Neural progenitor cell (in vitro differentiated cells): ENCODE measurements around the gene LPP. TPM values are rescaled to one million over a fixed set of nuclear protein-coding genes. Genes with fewer than 3 reads are reported as not detected.

Source experiments
- DNase-seq: peaks from one replicate; pipeline ENCODE4 v3.0.0-alpha.2; 2016; ENCODE audit warnings: low spot score
- H2AFZ ChIP-seq: fragments of 200-600 bp; sonication (generic); replicated peaks from 2 replicates; pipeline ENCODE4 v1.6.1; 2016; ENCODE audit warnings: antibody characterized with exemption
- H3F3A ChIP-seq: fragments of 200-600 bp; sonication (generic); 2 replicates; pipeline ENCODE4 v1.6.1; 2016; ENCODE audit warnings: antibody characterized with exemption, low read depth
- H3K27ac ChIP-seq: fragments of 200-600 bp; sonication (generic); 2 replicates; pipeline ENCODE4 v1.5.1; 2016; ENCODE audit warnings: mild to moderate bottlenecking
- H3K27me3 ChIP-seq: fragments of 200-600 bp; sonication (generic); 2 replicates; pipeline ENCODE4 v1.6.1; 2016; ENCODE audit warnings: mild to moderate bottlenecking, moderate library complexity
- H3K36me3 ChIP-seq: fragments of 200-600 bp; sonication (generic); 2 replicates; pipeline ENCODE4 v1.5.1; 2016
- H3K4me1 ChIP-seq: fragments of 200-600 bp; sonication (generic); 2 replicates; pipeline ENCODE4 v1.6.1; 2016; ENCODE audit warnings: mixed run types
- H3K4me2 ChIP-seq: fragments of 200-600 bp; sonication (generic); 2 replicates; pipeline ENCODE4 v1.6.1; 2016
- H3K4me3 ChIP-seq: fragments of 200-600 bp; sonication (generic); 2 replicates; pipeline ENCODE4 v1.5.1; 2016
- H3K79me2 ChIP-seq: fragments of 200-600 bp; sonication (generic); 2 replicates; pipeline ENCODE4 v1.6.1; 2016; ENCODE audit warnings: low read depth
- H3K9ac ChIP-seq: fragments of 200-600 bp; sonication (generic); 2 replicates; pipeline ENCODE4 v1.6.1; 2016
- H3K9me3 ChIP-seq: fragments of 200-600 bp; sonication (generic); 2 replicates; pipeline ENCODE4 v1.5.1; 2016; ENCODE audit warnings: low read depth
- H4K20me1 ChIP-seq: fragments of 200-600 bp; sonication (generic); 2 replicates; pipeline ENCODE4 v1.6.1; 2016; ENCODE audit warnings: low read depth
- H3K27ac Mint-ChIP-seq: 3 replicates; pipeline ENCODE4 v1.8.0; 2021; ENCODE audit warnings: mixed read lengths
- H3K27me3 Mint-ChIP-seq: 2 replicates; pipeline ENCODE4 v1.8.0; 2022; ENCODE audit warnings: low read depth, mild to moderate bottlenecking, inconsistent platforms, moderate library complexity, mixed read lengths; ENCODE audit not compliant: insufficient read depth
- H3K36me3 Mint-ChIP-seq: 3 replicates; pipeline ENCODE4 v1.8.0; 2021; ENCODE audit warnings: mixed read lengths
- H3K4me1 Mint-ChIP-seq: 3 replicates; pipeline ENCODE4 v1.8.0; 2021; ENCODE audit warnings: mixed read lengths
- H3K4me3 Mint-ChIP-seq: 3 replicates; pipeline ENCODE4 v1.8.0; 2021; ENCODE audit warnings: mild to moderate bottlenecking, moderate library complexity, mixed read lengths
- H3K9me3 Mint-ChIP-seq: 3 replicates; pipeline ENCODE4 v1.8.0; 2020; ENCODE audit warnings: mixed read lengths
- CTCF ChIP-seq: fragments of 200-600 bp; sonication (generic); IDR thresholded peaks from 2 replicates; pipeline ENCODE4 v1.5.1; 2017; ENCODE audit warnings: antibody characterized with exemption, mild to moderate bottlenecking
- EZH2 ChIP-seq: fragments of 200-600 bp; sonication (generic); IDR thresholded peaks from 2 replicates; pipeline ENCODE4 v1.6.1; 2017; ENCODE audit warnings: antibody characterized with exemption, mild to moderate bottlenecking, moderate library complexity
- EZH2phosphoT487 ChIP-seq: fragments of 200-600 bp; sonication (generic); IDR thresholded peaks from 2 replicates; pipeline ENCODE4 v1.6.1; 2017; ENCODE audit warnings: antibody characterized with exemption
- total RNA-seq: library from RNA; depleted of rRNA; stranded (reverse); fragments of >200 nt; gene quantifications from 2 replicates; pipeline ENCODE4 v1.2.3, GENCODE V29; 2015; ENCODE audit warnings: low replicate concordance

Gene LPP
- total RNA-seq, 1 donor from 2014 or later, result 18.9 TPM

DNA sequence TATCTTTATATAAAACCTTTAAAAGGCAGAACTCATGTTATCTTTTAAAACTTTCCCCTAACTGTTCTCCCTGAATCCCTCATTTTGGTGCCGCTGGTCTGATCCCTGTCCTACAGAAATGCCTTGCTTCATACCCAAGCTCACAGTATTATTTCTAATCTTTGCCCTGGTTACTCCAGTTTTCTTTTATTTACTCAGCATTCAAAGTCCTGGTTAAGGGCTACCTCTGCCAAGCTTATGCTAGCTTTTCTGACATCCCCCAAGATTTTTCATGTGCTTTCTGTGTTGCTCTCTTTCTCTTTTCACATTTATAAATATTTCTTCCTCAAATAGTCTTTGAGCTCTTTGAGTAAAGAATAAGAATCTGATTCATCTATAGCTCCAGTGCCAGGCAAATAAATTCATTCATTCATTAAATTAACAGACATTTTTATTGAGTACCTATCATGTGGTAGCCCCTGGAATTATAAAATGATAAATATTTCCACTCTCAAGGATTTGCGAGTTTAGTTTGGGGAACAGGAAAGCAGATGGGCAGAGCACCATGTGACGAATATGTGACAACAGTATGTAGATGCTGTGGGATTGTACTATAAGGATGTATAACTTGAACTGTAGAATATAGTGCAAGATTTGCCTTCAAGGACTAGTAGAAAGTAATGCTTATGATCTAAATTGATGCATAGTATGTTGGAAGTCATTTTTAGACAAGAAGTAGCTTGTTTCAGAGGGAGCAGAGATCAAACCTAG, 247.5 kb downstream of the LPP start:
- Histone ChIP-seq H4K20me1 (no peaks in the 10 kb centered on the region), H3F3A (no peaks in the 10 kb centered on the region), H3K79me2 (no peaks in the 10 kb centered on the region), H3K36me3 (no peaks in the 10 kb centered on the region), H3K4me3 (no peak overlapping the region), H3K9me3 (no peaks in the 10 kb centered on the region), H3K9ac (no peak overlapping the region), H3K4me2 (no peak overlapping the region), H3K4me1 (peaks cover 3% of the 10 kb centered on the region), H3K27me3 (no peaks in the 10 kb centered on the region), H2AFZ (no peak overlapping the region), H3K27ac (no peak overlapping the region)
- DNase-seq, result no peak
- Mint-ChIP-seq H3K4me3 (no peak overlapping the region), H3K27me3 (peaks cover 3% of the 10 kb centered on the region), H3K27ac (no peak overlapping the region), H3K9me3 (no peaks in the 10 kb centered on the region), H3K4me1 (no peaks in the 10 kb centered on the region), H3K36me3 (peaks cover 6% of the 10 kb centered on the region)
- no peak for TF ChIP-seq EZH2phosphoT487
- no peak for TF ChIP-seq EZH2
- no peak for TF ChIP-seq CTCF

DNA sequence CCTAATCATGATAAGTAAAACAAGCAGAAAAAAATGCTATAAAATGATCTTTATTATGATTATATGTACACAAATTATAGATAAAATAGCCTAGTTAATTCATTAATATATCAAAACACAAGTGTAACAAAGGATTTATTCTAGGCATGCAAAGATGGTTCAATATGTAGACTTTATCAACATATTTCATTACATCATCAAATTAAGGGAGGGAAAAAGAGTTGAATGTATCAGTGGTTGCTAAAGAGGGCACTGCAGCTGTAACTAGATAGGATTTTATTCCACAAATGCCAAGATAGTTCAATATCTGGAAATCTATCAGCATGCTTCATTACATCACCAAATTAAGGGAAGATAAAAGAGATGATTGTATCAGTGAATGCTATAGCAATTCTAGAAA, 248.3 kb downstream of the LPP start:
- Mint-ChIP-seq H3K27ac (no peak overlapping the region), H3K36me3 (peaks cover 12% of the 10 kb centered on the region), H3K4me3 (no peak overlapping the region), H3K4me1 (no peaks in the 10 kb centered on the region), H3K9me3 (no peaks in the 10 kb centered on the region), H3K27me3 (peaks cover 3% of the 10 kb centered on the region)
- Histone ChIP-seq H2AFZ (no peak overlapping the region), H3K27ac (no peak overlapping the region), H3K4me2 (no peak overlapping the region), H3K4me3 (no peak overlapping the region), H3K27me3 (no peaks in the 10 kb centered on the region), H3K4me1 (no peaks in the 10 kb centered on the region), H3K9me3 (no peaks in the 10 kb centered on the region), H3K79me2 (no peaks in the 10 kb centered on the region), H3K36me3 (no peaks in the 10 kb centered on the region), H3F3A (no peaks in the 10 kb centered on the region), H3K9ac (no peak overlapping the region), H4K20me1 (no peaks in the 10 kb centered on the region)
- DNase-seq, result no peak
- TF ChIP-seq EZH2 (no peak), CTCF (no peak), EZH2phosphoT487 (no peak)

DNA sequence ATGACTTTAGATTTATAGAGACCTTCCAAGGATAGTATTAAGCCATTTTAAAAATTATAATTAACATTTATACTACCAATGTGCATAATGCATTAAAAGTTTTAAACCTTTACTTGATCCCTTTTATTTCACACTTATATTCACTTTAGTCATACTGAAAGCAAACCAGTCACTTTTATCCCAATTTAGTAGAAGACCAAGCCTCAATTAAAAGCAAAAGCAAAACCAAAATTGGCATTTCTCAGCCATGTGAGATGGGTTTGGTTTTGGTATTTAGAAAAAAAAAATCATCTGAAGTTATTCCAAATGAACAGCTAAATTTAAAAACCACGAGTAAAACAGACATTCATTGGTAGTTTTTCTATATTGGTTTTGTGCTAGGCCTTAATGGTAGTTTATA, 249.4 kb downstream of the LPP start:
- Histone ChIP-seq H2AFZ (no peak overlapping the region), H3K36me3 (no peaks in the 10 kb centered on the region), H3K4me2 (no peak overlapping the region), H3K4me3 (no peak overlapping the region), H3K79me2 (no peaks in the 10 kb centered on the region), H3K27ac (no peak overlapping the region), H3K9me3 (no peaks in the 10 kb centered on the region), H3F3A (no peaks in the 10 kb centered on the region), H3K4me1 (no peaks in the 10 kb centered on the region), H3K9ac (no peak overlapping the region), H3K27me3 (no peaks in the 10 kb centered on the region), H4K20me1 (no peaks in the 10 kb centered on the region)
- Mint-ChIP-seq H3K36me3 (peaks cover 15% of the 10 kb centered on the region), H3K4me3 (no peak overlapping the region), H3K4me1 (no peaks in the 10 kb centered on the region), H3K27ac (no peak overlapping the region), H3K27me3 (peaks cover 3% of the 10 kb centered on the region), H3K9me3 (no peaks in the 10 kb centered on the region)
- no peak for DNase-seq
- TF ChIP-seq EZH2, result no peak
- TF ChIP-seq CTCF, result no peak
- TF ChIP-seq EZH2phosphoT487, result no peak
